ENCODE results near the gene ZSCAN23. TPM values are rescaled to one million over a fixed set of nuclear protein-coding genes. Genes with fewer than 3 reads are reported as not detected.
"Not testable (repeated sequence)": the region's sequence is repeated elsewhere in the genome, so short reads cannot be mapped to it uniquely, and the experiment has no call there.

ZSCAN23 gene
- polyA plus RNA-seq, 4 donors: 0.91 to 3.5 TPM; not detected in 2

GRCh38 chr6:28449056-28449455 lies 5.8 kb upstream of the ZSCAN23 start:
- no peaks in the 10 kb centered on the region for H3K36me3 ChIP-seq (ENCODE audit: control insufficient read depth in 3 of 3, insufficient read depth in 2 of 3, low read depth in 1 of 3, low read length in 3 of 3)
- WGBS, 3 donors: 86 to 95% (median 92%) methylated on average over 1 of the region's 1 CpG
- no peaks in the 10 kb centered on the region for H3K9me3 ChIP-seq (ENCODE audit: control insufficient read depth in 2 of 2, insufficient read depth in 1 of 2, low read depth in 1 of 2, low read length in 1 of 2)
- H3K4me1 ChIP-seq (ENCODE audit: control insufficient read depth in 3 of 3, insufficient read depth in 2 of 3, low read depth in 1 of 3, low read length in 2 of 3): no peaks in the 10 kb centered on the region
- DNase-seq (no peak), FAIRE-seq (no peak)
- no peak overlapping the region for H3K4me3 ChIP-seq (ENCODE audit: low read depth in 1 of 3, low read length in 3 of 3)
- H3K27ac ChIP-seq (ENCODE audit: low read depth in 1 of 3, low read length in 2 of 3): no peak overlapping the region
- peaks cover 0 to 15% (median 10%) of the 10 kb centered on the region in 3 donors for H3K27me3 ChIP-seq (ENCODE audit: control insufficient read depth in 3 of 3, insufficient read depth in 3 of 3, low read length in 3 of 3)

DNA sequence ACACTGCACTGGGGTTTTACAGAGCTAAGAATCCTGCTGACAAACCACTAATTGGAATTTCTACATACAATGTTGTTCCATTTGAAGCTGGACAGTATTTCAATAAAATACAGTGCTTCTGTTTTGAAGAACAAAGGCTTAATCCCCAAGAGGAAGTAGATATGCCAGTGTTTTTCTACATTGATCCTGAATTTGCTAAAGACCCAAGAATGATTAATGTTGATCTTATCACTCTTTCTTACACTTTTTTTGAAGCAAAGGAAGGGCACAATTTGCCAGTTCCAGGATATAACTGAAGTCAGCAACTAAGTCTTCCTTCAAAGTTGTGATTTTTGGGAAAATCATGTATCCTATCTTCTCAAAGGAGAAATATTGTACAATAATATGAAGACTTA lies 4.2 kb upstream of the ZSCAN23 start:
- FAIRE-seq; H3K4me3 ChIP-seq (ENCODE audit: low read depth in 1 of 3, low read length in 3 of 3); H3K9me3 ChIP-seq (ENCODE audit: control insufficient read depth in 2 of 2, insufficient read depth in 1 of 2, low read depth in 1 of 2, low read length in 1 of 2); H3K4me1 ChIP-seq (ENCODE audit: control insufficient read depth in 3 of 3, insufficient read depth in 2 of 3, low read depth in 1 of 3, low read length in 2 of 3); H3K27ac ChIP-seq (ENCODE audit: low read depth in 1 of 3, low read length in 2 of 3); DNase-seq; H3K36me3 ChIP-seq (ENCODE audit: control insufficient read depth in 3 of 3, insufficient read depth in 2 of 3, low read depth in 1 of 3, low read length in 3 of 3): not testable (repeated sequence)
- peaks cover 0 to 15% (median 10%) of the 10 kb centered on the region in 3 donors for H3K27me3 ChIP-seq (ENCODE audit: control insufficient read depth in 3 of 3, insufficient read depth in 3 of 3, low read length in 3 of 3)

- FAIRE-seq (no peak), DNase-seq (peak in 1 of 2 donors; percentile 19)
- Histone ChIP-seq H3K36me3 (ENCODE audit: control insufficient read depth in 3 of 3, insufficient read depth in 2 of 3, low read depth in 1 of 3, low read length in 3 of 3) (no peaks in the 10 kb centered on the region), H3K4me1 (ENCODE audit: control insufficient read depth in 3 of 3, insufficient read depth in 2 of 3, low read depth in 1 of 3, low read length in 2 of 3) (no peaks in the 10 kb centered on the region), H3K4me3 (ENCODE audit: low read depth in 1 of 3, low read length in 3 of 3) (peak overlapping the region in 1 of 3 donors; percentile 43), H3K27ac (ENCODE audit: low read depth in 1 of 3, low read length in 2 of 3) (no peak overlapping the region), H3K27me3 (ENCODE audit: control insufficient read depth in 3 of 3, insufficient read depth in 3 of 3, low read length in 3 of 3) (peaks cover 0 to 15% (median 10%) of the 10 kb centered on the region in 3 donors), H3K9me3 (ENCODE audit: control insufficient read depth in 2 of 2, insufficient read depth in 1 of 2, low read depth in 1 of 2, low read length in 1 of 2) (no peaks in the 10 kb centered on the region)
- WGBS, 3 donors: 3 to 16% (median 11%) methylated on average over 36 of the region's 36 CpGs
These were observed 3.7 kb upstream of the ZSCAN23 start for GRCh38 chr6:28446818-28447511.

GRCh38 chr6:28444759-28445158 lies 1.5 kb upstream of the ZSCAN23 start:
- not testable (repeated sequence) for H3K27ac ChIP-seq (ENCODE audit: low read depth in 1 of 3, low read length in 2 of 3); H3K4me3 ChIP-seq (ENCODE audit: low read depth in 1 of 3, low read length in 3 of 3); DNase-seq; H3K9me3 ChIP-seq (ENCODE audit: control insufficient read depth in 2 of 2, insufficient read depth in 1 of 2, low read depth in 1 of 2, low read length in 1 of 2); H3K36me3 ChIP-seq (ENCODE audit: control insufficient read depth in 3 of 3, insufficient read depth in 2 of 3, low read depth in 1 of 3, low read length in 3 of 3); FAIRE-seq; H3K4me1 ChIP-seq (ENCODE audit: control insufficient read depth in 3 of 3, insufficient read depth in 2 of 3, low read depth in 1 of 3, low read length in 2 of 3)
- peaks cover 0 to 15% (median 10%) of the 10 kb centered on the region in 3 donors for H3K27me3 ChIP-seq (ENCODE audit: control insufficient read depth in 3 of 3, insufficient read depth in 3 of 3, low read length in 3 of 3)
- 84 to 93% (median 87%) methylated on average over 3 of the region's 3 CpGs for WGBS, 3 donors

GRCh38 chr6:28442586-28442985 lies 705 bp downstream of the ZSCAN23 start:
- H3K27me3 ChIP-seq (ENCODE audit: control insufficient read depth in 3 of 3, insufficient read depth in 3 of 3, low read length in 3 of 3): peaks cover 0 to 15% (median 10%) of the 10 kb centered on the region in 3 donors
- H3K9me3 ChIP-seq (ENCODE audit: control insufficient read depth in 2 of 2, insufficient read depth in 1 of 2, low read depth in 1 of 2, low read length in 1 of 2): no peaks in the 10 kb centered on the region
- DNase-seq (no peak), FAIRE-seq (no peak)
- no peaks in the 10 kb centered on the region for H3K36me3 ChIP-seq (ENCODE audit: control insufficient read depth in 3 of 3, insufficient read depth in 2 of 3, low read depth in 1 of 3, low read length in 3 of 3)
- H3K27ac ChIP-seq (ENCODE audit: low read depth in 1 of 3, low read length in 2 of 3): no peak overlapping the region
- peak overlapping the region in 2 of 3 donors; percentile 58 for H3K4me3 ChIP-seq (ENCODE audit: low read depth in 1 of 3, low read length in 3 of 3)
- 58 to 67% (median 63%) methylated on average over 7 of the region's 7 CpGs for WGBS, 3 donors
- H3K4me1 ChIP-seq (ENCODE audit: control insufficient read depth in 3 of 3, insufficient read depth in 2 of 3, low read depth in 1 of 3, low read length in 2 of 3): no peaks in the 10 kb centered on the region

- H3K4me3 ChIP-seq (ENCODE audit: low read depth in 1 of 3, low read length in 3 of 3): no peak overlapping the region
- DNase-seq (no peak), FAIRE-seq (no peak)
- no peaks in the 10 kb centered on the region for H3K9me3 ChIP-seq (ENCODE audit: control insufficient read depth in 2 of 2, insufficient read depth in 1 of 2, low read depth in 1 of 2, low read length in 1 of 2)
- H3K4me1 ChIP-seq (ENCODE audit: control insufficient read depth in 3 of 3, insufficient read depth in 2 of 3, low read depth in 1 of 3, low read length in 2 of 3): no peaks in the 10 kb centered on the region
- WGBS, 3 donors: 72 to 89% (median 79%) methylated on average over 3 of the region's 3 CpGs
- H3K36me3 ChIP-seq (ENCODE audit: control insufficient read depth in 3 of 3, insufficient read depth in 2 of 3, low read depth in 1 of 3, low read length in 3 of 3): peaks cover 0 to 8% (median 0%) of the 10 kb centered on the region in 3 donors
- H3K27ac ChIP-seq (ENCODE audit: low read depth in 1 of 3, low read length in 2 of 3): no peak overlapping the region
- H3K27me3 ChIP-seq (ENCODE audit: control insufficient read depth in 3 of 3, insufficient read depth in 3 of 3, low read length in 3 of 3): no peaks in the 10 kb centered on the region
These were observed 6.9 kb downstream of the ZSCAN23 start for GRCh38 chr6:28436404-28436803.

DNA sequence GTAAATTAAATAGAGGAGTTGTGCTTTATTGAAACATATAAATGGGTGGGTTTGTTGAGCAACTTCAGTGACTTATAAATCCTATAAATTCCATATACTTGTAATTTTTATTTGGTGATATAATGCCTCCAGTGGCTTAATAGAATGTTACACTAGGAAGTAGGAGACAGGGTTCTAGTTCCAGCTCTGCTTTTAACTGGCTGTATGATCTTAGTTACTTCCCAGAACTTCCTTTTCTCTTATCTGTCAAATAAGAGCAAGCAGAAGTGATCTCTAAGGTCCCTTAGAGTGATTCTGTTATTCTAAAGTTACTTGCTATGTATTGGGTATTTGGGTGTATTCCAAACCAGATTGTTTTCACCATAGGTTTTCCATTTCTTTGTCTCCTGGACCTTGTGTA lies 10.2 kb downstream of the ZSCAN23 start:
- H3K4me1 ChIP-seq (ENCODE audit: control insufficient read depth in 3 of 3, insufficient read depth in 2 of 3, low read depth in 1 of 3, low read length in 2 of 3): no peaks in the 10 kb centered on the region
- DNase-seq (no peak), FAIRE-seq (no peak)
- no peaks in the 10 kb centered on the region for H3K27me3 ChIP-seq (ENCODE audit: control insufficient read depth in 3 of 3, insufficient read depth in 3 of 3, low read length in 3 of 3)
- H3K4me3 ChIP-seq (ENCODE audit: low read depth in 1 of 3, low read length in 3 of 3): no peak overlapping the region
- H3K36me3 ChIP-seq (ENCODE audit: control insufficient read depth in 3 of 3, insufficient read depth in 2 of 3, low read depth in 1 of 3, low read length in 3 of 3): peaks cover 0 to 14% (median 0%) of the 10 kb centered on the region in 3 donors
- H3K9me3 ChIP-seq (ENCODE audit: control insufficient read depth in 2 of 2, insufficient read depth in 1 of 2, low read depth in 1 of 2, low read length in 1 of 2): no peaks in the 10 kb centered on the region
- H3K27ac ChIP-seq (ENCODE audit: low read depth in 1 of 3, low read length in 2 of 3): no peak overlapping the region

GRCh38 chr6:28429781-28430180 lies 13.5 kb downstream of the ZSCAN23 start:
- Histone ChIP-seq H3K36me3 (ENCODE audit: control insufficient read depth in 3 of 3, insufficient read depth in 2 of 3, low read depth in 1 of 3, low read length in 3 of 3) (peaks cover 0 to 10% (median 0%) of the 10 kb centered on the region in 3 donors), H3K4me3 (ENCODE audit: low read depth in 1 of 3, low read length in 3 of 3) (no peak overlapping the region), H3K4me1 (ENCODE audit: control insufficient read depth in 3 of 3, insufficient read depth in 2 of 3, low read depth in 1 of 3, low read length in 2 of 3) (no peaks in the 10 kb centered on the region), H3K27me3 (ENCODE audit: control insufficient read depth in 3 of 3, insufficient read depth in 3 of 3, low read length in 3 of 3) (no peaks in the 10 kb centered on the region), H3K9me3 (ENCODE audit: control insufficient read depth in 2 of 2, insufficient read depth in 1 of 2, low read depth in 1 of 2, low read length in 1 of 2) (peaks cover 0 to 5% of the 10 kb centered on the region in 2 donors), H3K27ac (ENCODE audit: low read depth in 1 of 3, low read length in 2 of 3) (no peak overlapping the region)
- FAIRE-seq (no peak), DNase-seq (no peak)
- 94 to 96% (median 96%) methylated on average over 16 of the region's 16 CpGs for WGBS, 3 donors
